B cell (primary cell): ENCODE data around the gene PIWIL1. TPM values are rescaled to one million over a fixed set of nuclear protein-coding genes. Genes with fewer than 3 reads are reported as not detected.

Source experiments
- ATAC-seq: fragments of 200-7000 bp; cut with Tn5 transposase; one replicate; pipeline ENCODE4 v1.10.0; 2021; ENCODE audit warnings: low read depth, mild to moderate bottlenecking, moderate number of reproducible peaks, moderate library complexity
- CTCF ChIA-PET: fragments of 350-600 bp; sonication (Branson Sonifier 250); formaldehyde crosslinking; loops from one replicate; lab custom pipeline; 2021; ENCODE audit warnings: antibody characterized with exemption, inconsistent platforms; lab: Charles Lee
- POLR2A ChIA-PET: fragments of 350-600 bp; sonication (Branson Sonifier 250); formaldehyde crosslinking; loops from one replicate; lab custom pipeline; 2021; ENCODE audit warnings: antibody characterized with exemption; lab: Charles Lee
- DNase-seq: peaks from one replicate; pipeline ENCODE4 v3.0.0; 2013
- H2AFZ ChIP-seq: 2 replicates; pipeline ENCODE4 v1.6.1; 2012; ENCODE audit warnings: mild to moderate bottlenecking, low read depth, low read length; ENCODE audit not compliant: insufficient read depth, poor library complexity, severe bottlenecking
- H3K27ac ChIP-seq, 2 donors: 1 replicate in 1 of 2; 2 replicates in 1 of 2; pipeline ENCODE4 v1.5.1; 2012 to 2013; ENCODE audit warnings: low read length in 2 of 2, mild to moderate bottlenecking in 2 of 2, moderate library complexity in 1 of 2
- H3K27me3 ChIP-seq, 4 experiments: fragments of 200-600 bp in 1 of 4; sonication (generic) in 1 of 4; replicated peaks in 1 of 4; 1 replicate in 2 of 4; 2 replicates in 2 of 4; pipeline versions ENCODE4 v1.6.1 to v1.7.0; 2013 to 2016; ENCODE audit warnings: low read length in 3 of 4, mild to moderate bottlenecking in 2 of 4, mixed read lengths in 1 of 4, moderate library complexity in 1 of 4; ENCODE audit not compliant: insufficient read depth in 4 of 4, control insufficient read depth in 3 of 4; ENCODE audit errors: control extremely low read depth in 1 of 4
- H3K36me3 ChIP-seq, 2 experiments: replicated peaks in 1 of 2; 1 replicate in 1 of 2; 2 replicates in 1 of 2; pipeline versions ENCODE4 v1.6.1 to v1.7.1; 2013; ENCODE audit warnings: low read length in 1 of 2; ENCODE audit not compliant: insufficient read depth in 2 of 2, control insufficient read depth in 1 of 2; ENCODE audit errors: control extremely low read depth in 1 of 2, extremely low read depth in 1 of 2
- H3K4me1 ChIP-seq, 2 donors: fragments of 200-600 bp in 1 of 2; sonication (generic) in 1 of 2; 1 replicate in 1 of 2; 2 replicates in 1 of 2; pipeline versions ENCODE4 v1.5.1 to v1.6.1; 2013 to 2017; ENCODE audit warnings: low read length in 2 of 2; ENCODE audit not compliant: control insufficient read depth in 2 of 2, insufficient read depth in 2 of 2
- H3K4me2 ChIP-seq: replicated peaks from 2 replicates; pipeline ENCODE3; 2012; ENCODE audit warnings: mild to moderate bottlenecking, low read depth, low read length; ENCODE audit not compliant: poor library complexity, severe bottlenecking
- H3K4me3 ChIP-seq, 5 experiments: fragments of 200-600 bp in 1 of 5; sonication (generic) in 1 of 5; 1 replicate in 3 of 5; 2 replicates in 2 of 5; pipeline versions ENCODE4 v1.5.1 to v1.7.0; 2011 to 2016; ENCODE audit warnings: low read length in 4 of 5, mild to moderate bottlenecking in 4 of 5, low read depth in 2 of 5, control low read depth in 1 of 5, moderate library complexity in 1 of 5; ENCODE audit not compliant: insufficient read depth in 1 of 5; ENCODE audit errors: control extremely low read depth in 1 of 5, extremely low read depth in 1 of 5
- H3K79me2 ChIP-seq: fragments of 200-600 bp; sonication (generic); one replicate; pipeline ENCODE4 v1.6.0; 2016; ENCODE audit warnings: low read length; ENCODE audit not compliant: control insufficient read depth, insufficient read depth
- H3K9ac ChIP-seq: fragments of 200-600 bp; sonication (generic); 2 replicates; pipeline ENCODE4 v1.6.1; 2017; ENCODE audit warnings: mild to moderate bottlenecking, low read length, moderate library complexity
- H3K9me3 ChIP-seq, 3 donors: one replicate each; pipeline versions ENCODE4 v1.6.1 to v1.7.1; 2013; ENCODE audit warnings: low read length in 2 of 3; ENCODE audit not compliant: control insufficient read depth in 2 of 3, insufficient read depth in 1 of 3; ENCODE audit errors: control extremely low read depth in 1 of 3
- H4K20me1 ChIP-seq: 2 replicates; pipeline ENCODE4 v1.6.0; 2012; ENCODE audit warnings: mild to moderate bottlenecking, low read length; ENCODE audit not compliant: insufficient read depth, control insufficient read depth, poor library complexity, severe bottlenecking
- H3K27ac Mint-ChIP-seq: one replicate; pipeline ENCODE4 v1.8.0; 2021; ENCODE audit warnings: mixed read lengths
- H3K27me3 Mint-ChIP-seq: one replicate; pipeline ENCODE4 v1.8.0; 2021; ENCODE audit warnings: mixed read lengths
- H3K4me1 Mint-ChIP-seq: one replicate; pipeline ENCODE4 v1.8.0; 2021; ENCODE audit warnings: mixed read lengths
- H3K4me3 Mint-ChIP-seq: one replicate; pipeline ENCODE4 v1.8.0; 2021; ENCODE audit warnings: mixed read lengths
- H3K9me3 Mint-ChIP-seq: one replicate; pipeline ENCODE4 v1.8.0; 2022; ENCODE audit warnings: mixed read lengths; ENCODE audit not compliant: insufficient read depth
- CTCF ChIP-seq: fragments of 200-600 bp; IDR thresholded peaks from one replicate; pipeline ENCODE4 v1.8.0; 2022; ENCODE audit warnings: antibody characterized with exemption, mild to moderate bottlenecking
- EZH2 ChIP-seq: IDR thresholded peaks from 2 replicates; pipeline ENCODE4 v1.6.1; 2012; ENCODE audit warnings: borderline replicate concordance, low read depth, mild to moderate bottlenecking, moderate library complexity, low read length; ENCODE audit not compliant: insufficient read depth, poor library complexity, severe bottlenecking
- WGBS: methylation state at CpG from one replicate; pipeline ENCODE4 v1.1.5; 2013; ENCODE audit warnings: missing lambda C conversion rate; ENCODE audit not compliant: insufficient coverage; 5-methylcytosine and 5-hydroxymethylcytosine counted together
- intact Hi-C: fragments of 100-400 bp; cut with micrococcal nuclease; formaldehyde crosslinking; loops from one replicate; pipeline ENCODE4 v1.10.0; 2022
- polyA plus RNA-seq: library from polyadenylated mRNA; depleted of rRNA; stranded (reverse); fragments of >200 nt; gene quantifications from 2 replicates; pipeline ENCODE4 v1.2.3, GENCODE V29; 2012
- total RNA-seq, 2 donors: library from RNA; stranded (reverse); fragments of 120-200 nt in 1 of 2; gene quantifications; 1 replicate in 1 of 2; 2 replicates in 1 of 2; pipeline versions ENCODE4 v1.2.3 to v1.2.4, GENCODE V29; 2013 to 2022

Gene PIWIL1
- total and polyA plus RNA-seq, 2 donors (not counting 1 experiment from before 2014, with no cell fraction given): not detected

GRCh38 chr12:130344529-130344928 lies 6.8 kb downstream of the PIWIL1 start:
- no peaks in the 10 kb centered on the region for H3K4me1 ChIP-seq
- peaks cover 0 to 6% (median 0%) of the 10 kb centered on the region in 3 donors for H3K9me3 ChIP-seq
- intact Hi-C loops: no loop called here
- Mint-ChIP-seq H3K4me1 (no peaks in the 10 kb centered on the region), H3K4me3 (no peak overlapping the region), H3K9me3 (no peaks in the 10 kb centered on the region), H3K27ac (no peak overlapping the region), H3K27me3 (peaks cover 10% of the 10 kb centered on the region)
- DNase-seq (no peak), ATAC-seq (no peak)
- no peak overlapping the region for H3K27ac ChIP-seq
- CTCF ChIA-PET: no interaction called here
- H3K27me3 ChIP-seq: peaks cover 0 to 6% (median 0%) of the 10 kb centered on the region in 4 experiments
- POLR2A ChIA-PET: no interaction called here
- no peaks in the 10 kb centered on the region for H3K36me3 ChIP-seq
- H3K79me2 ChIP-seq: no peaks in the 10 kb centered on the region
- H2AFZ ChIP-seq: no peak overlapping the region
- H3K4me3 ChIP-seq: no peak overlapping the region
- H4K20me1 ChIP-seq: no peaks in the 10 kb centered on the region
- no peak overlapping the region for H3K9ac ChIP-seq
- TF ChIP-seq EZH2: no peak
- TF ChIP-seq CTCF: no peak
- H3K4me2 ChIP-seq: no peak overlapping the region

GRCh38 chr12:130345292-130345691 lies 7.6 kb downstream of the PIWIL1 start:
- Mint-ChIP-seq H3K27me3 (peaks cover 4% of the 10 kb centered on the region), H3K4me3 (no peak overlapping the region), H3K27ac (no peak overlapping the region), H3K9me3 (no peaks in the 10 kb centered on the region), H3K4me1 (no peaks in the 10 kb centered on the region)
- H3K4me2 ChIP-seq: no peak overlapping the region
- DNase-seq: no peak
- H3K4me3 ChIP-seq: no peak overlapping the region
- H4K20me1 ChIP-seq: no peaks in the 10 kb centered on the region
- no peaks in the 10 kb centered on the region for H3K4me1 ChIP-seq
- H3K9me3 ChIP-seq: peaks cover 0 to 3% (median 0%) of the 10 kb centered on the region in 3 donors
- POLR2A ChIA-PET: no interaction called here
- H3K79me2 ChIP-seq: no peaks in the 10 kb centered on the region
- H3K27ac ChIP-seq: no peak overlapping the region
- no peak overlapping the region for H2AFZ ChIP-seq
- intact Hi-C loops: no loop called here
- TF ChIP-seq CTCF (no peak), EZH2 (no peak)
- H3K36me3 ChIP-seq: no peaks in the 10 kb centered on the region
- no peak overlapping the region for H3K9ac ChIP-seq
- no peak for ATAC-seq
- CTCF ChIA-PET: no interaction called here
- WGBS: no CpG with 5 or more reads among the region's 1 CpG
- no peaks in the 10 kb centered on the region for H3K27me3 ChIP-seq
